Activated CD4-positive, alpha-beta T cell treated with anti-CD3 and anti-CD28 coated beads, Interleukin-2, amount 50 U/mL, for 48 hours (primary cell): ENCODE measurements around the gene HIPK2.
"Not testable (repeated sequence)": the region's sequence is repeated elsewhere in the genome, so short reads cannot be mapped to it uniquely, and the experiment has no call there.

ENCODE experiments used
- DNase-seq, 2 experiments: peaks; one replicate each; pipeline ENCODE4 v3.0.0-alpha.2; 2020

Gene HIPK2

DNA sequence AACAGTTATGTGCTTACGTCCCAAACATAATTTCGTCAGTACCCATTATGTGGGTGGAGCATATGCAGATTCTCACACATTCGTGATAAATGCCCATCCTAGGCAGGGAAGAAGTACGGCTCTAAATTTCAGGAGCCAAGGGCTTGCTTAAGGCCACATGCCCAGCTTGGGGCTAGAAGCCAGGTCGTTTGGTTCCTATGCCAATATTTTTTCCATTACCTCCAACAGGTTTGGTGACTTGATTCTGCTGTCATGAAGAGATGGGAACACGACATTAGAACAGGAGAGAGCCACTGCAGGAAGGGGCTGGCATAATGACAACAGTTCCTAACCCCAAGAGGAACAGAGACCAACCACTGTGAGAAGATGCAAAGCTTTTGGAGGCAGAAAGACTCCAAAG lies 85.1 kb downstream of the HIPK2 start:
- DNase-seq, result no peak

DNA sequence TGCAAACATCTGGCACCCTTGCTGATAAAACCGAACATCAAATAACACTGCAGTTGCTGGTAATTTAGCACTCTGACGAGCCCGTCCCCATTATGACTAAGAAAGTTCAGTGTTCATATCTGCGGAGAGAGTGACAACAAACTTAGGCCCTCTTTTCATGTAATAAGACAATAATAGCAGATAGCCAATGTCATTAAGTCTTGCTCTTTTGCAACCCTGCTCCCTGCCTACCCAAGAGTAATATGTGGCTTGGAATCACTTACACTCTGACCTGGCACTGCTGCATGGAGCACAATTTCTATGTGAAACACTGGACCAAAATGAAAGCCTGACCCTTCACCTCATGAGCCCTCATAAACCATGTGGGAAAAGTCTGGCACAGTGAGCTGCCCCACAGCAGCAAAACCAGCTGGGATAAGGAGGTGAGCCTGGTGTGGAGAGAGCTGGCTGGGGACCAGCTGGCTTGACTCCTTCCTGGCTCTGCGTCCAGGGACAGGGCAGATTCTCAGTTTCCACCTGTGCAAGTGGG lies 86.5 kb downstream of the HIPK2 start:
- DNase-seq, result no peak

GRCh38 chr7:139687980-139688632 lies 89.7 kb downstream of the HIPK2 start:
- DNase-seq, result no peak

DNA sequence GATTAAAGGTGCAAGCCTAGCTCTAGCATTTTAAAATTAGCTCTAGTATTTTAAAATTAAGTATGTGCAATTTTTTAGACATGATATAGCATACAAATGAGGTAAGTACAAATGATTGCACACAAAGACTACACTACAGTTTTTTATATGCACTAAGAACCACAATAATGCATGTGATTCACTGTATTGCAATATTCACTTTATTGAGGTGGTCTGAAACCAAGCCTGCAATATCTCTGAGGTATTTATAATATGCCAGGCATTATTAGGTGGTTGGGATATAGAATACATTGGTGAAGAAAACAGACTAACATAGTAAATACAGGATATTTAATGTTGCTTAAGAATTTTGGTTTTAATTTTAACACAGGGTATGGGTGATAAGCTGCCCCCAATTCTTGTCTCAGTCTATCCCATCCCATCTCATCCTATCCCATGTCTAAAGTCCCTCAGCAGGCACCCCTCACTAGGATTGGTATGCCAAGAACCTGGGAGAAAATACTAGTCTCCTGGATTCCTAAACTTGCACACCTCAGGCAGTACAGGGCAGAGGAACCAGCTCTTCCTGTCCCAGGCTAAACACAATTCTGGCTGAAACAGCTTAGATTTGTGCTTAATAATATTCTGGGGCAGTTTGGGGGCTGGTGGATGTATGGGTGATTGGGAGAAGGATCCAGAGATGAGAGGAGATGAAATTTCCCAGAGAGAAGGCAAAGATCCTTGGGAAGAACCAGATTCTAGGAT lies 90.4 kb downstream of the HIPK2 start:
- DNase-seq, result no peak

DNA sequence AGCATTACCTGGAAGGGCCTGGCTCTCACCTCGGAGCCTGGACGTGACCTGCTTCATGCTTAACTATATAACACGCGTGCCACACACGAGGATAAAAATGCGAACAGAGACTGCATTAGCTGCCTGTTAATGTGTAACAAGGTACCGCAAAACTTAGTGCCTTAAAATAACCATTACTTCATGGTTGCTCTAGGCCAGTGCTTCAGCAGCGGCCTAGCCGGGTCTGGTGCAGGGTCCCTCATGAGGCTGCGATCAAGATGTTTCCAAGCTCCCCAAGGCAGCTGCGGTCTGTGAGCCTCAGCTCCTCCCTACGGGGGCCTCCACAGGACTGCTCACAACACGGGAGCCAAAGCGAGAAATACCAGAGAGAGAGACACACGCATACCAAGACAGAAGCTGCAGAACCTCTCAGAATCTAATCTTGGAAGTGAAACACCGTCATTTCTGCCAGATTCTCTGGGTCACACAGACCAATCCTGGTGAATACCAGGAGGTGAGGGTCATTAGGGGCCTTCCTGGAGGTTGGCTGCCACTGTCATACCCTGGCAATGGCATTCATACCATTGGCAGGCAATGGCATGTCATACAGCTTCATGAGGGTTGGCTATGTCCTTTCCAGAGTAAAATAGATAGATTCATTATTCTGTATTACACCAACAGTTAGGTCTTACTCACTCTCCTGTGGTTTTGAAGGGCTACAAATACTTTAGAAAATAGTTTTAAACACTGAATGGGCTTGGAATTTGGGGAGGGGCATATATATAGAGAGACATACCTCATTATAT lies 94.5 kb downstream of the HIPK2 start:
- peak in 1 of 2 experiments; percentile 24 for DNase-seq

GRCh38 chr7:139682136-139683013 lies 95.4 kb downstream of the HIPK2 start:
- peak; percentile 74 to 82 for DNase-seq

DNA sequence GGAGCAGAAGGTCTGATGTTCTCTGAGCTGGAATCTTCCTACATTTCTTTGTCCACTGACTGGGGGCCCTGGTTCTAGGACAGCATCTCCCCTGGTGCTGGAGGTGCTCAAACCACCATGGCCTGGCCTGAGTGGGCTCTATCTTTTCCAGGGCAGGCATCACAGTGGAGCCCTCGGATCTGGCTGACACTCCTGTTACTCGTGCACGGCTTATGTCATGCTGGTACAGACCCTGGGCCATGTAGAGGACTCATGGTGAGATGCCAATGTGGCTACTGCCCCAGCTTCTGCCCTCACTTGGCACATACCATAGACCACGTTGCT lies 96.0 kb downstream of the HIPK2 start:
- no peak for DNase-seq

DNA sequence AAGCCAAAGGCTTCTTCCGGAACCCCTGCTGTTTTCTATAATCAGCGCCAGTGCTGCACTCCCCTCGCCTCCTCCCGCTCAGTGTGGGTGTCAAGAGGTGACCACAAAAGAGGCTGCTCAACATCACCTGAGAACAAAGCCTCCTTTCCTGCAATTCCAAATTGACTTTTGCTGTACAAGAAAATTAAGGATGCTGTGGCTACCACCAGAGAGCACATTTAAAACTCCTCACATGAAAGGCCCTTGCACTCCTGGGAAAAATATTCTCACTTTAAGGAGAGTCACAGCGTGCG lies 96.4 kb downstream of the HIPK2 start:
- DNase-seq, result no peak

DNA sequence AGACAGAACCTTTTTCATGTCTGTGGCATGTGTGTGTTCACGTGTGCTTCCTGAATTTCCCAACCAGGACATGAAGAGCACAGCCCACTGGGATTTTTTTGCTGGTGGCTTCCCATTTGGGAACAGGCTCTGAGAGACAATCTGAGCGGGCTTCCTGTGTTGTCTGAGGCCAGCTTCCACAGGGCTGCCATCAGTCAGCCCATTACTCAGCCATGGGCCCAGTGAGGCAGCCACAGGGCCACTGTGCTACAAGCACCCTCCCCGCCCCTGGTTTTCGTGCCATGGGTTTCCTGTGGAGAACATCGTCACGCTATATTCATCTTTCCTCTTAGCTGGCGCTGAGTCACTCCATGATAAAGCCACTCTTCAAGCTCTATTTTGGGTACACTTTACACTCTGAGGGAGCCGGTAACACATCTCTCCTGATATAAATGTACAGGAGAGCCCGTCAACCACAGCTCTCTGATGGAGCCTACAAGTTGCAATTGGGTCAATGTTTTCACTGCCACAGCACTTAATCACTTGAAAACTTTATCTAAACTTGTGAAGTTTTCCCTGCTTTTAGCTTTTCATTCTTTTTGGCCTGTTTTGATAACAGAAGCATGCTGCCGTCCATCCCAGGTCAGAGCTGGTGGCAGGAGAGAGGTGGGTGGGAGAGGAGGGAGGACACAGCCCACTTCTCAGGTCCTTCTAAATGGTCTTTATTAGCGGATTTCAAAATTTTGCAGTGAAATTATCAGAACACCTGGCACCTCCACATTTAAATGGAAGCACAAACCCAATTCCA lies 96.9 kb downstream of the HIPK2 start:
- peak; percentile 85 to 89 for DNase-seq

- no peak for DNase-seq
Measured at GRCh38 chr7:139679731-139680594, 97.8 kb downstream of the HIPK2 start.

GRCh38 chr7:139676390-139676789 lies 101.4 kb downstream of the HIPK2 start:
- DNase-seq, result no peak

DNA sequence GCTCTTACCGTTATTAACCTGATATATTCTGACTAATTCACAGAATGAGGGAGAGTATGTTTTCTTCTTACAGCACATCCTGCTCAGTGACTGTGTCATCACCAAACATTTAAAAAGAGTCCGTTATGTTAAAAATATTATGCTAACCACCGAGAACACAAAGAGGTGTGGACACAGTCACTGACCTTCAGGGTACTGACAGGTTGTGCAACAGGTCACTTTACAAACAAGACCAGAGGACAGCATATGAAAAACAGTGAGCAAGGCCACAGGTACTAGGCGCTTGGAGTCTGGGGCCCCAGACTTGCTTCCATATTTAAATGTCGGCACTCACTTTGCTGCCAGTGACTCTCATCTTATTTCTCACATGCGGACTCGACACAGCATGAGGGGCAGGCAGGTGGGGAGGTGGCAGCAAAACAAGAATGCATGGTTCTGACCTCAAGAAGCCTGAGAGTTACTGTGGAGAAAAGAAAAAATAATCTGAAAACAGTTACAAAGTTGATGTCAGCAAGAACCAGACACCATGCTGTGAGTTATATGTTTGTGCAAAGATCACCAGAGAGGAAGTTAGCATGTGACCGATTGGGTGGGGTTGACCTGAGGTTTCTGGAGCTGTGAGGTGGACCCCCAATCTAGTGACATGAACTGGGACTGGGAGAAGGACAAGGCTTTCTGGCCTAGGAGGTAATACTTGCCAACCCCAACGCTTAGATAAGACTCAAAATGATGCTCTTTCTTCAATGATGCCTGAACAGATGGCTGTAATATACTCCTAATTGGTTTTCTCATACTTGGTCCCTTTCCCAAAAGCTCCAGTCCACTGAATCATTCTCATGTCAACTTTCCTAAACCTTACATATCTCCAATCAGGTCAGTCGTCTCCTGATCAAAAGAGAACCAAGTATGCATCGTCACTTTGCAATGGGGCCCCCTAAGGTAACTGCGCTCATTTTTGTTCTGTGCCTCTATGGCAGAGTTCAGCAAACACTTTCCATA lies 102.4 kb downstream of the HIPK2 start:
- no peak for DNase-seq

GRCh38 chr7:139674752-139675126 lies 103.1 kb downstream of the HIPK2 start:
- no peak for DNase-seq

DNA sequence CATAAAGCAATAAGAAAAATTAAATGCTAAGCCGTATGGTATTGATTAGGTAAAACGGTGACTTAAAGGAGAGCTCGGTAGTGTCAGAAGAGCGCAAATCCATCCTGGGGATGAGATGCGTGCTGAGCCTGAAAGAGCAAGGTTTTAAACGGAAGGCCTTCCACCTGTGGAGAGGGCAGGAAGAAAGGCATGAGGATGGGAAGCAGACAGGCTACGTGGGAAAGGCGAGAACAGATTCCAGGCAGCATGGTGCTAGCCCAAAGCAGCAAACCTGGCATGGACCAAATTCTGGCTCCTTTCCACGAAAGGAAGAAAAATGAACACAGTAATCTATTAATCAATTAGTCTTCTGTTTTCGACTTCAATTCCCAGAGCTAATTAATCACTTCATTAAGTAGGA lies 103.5 kb downstream of the HIPK2 start:
- no peak for DNase-seq

DNA sequence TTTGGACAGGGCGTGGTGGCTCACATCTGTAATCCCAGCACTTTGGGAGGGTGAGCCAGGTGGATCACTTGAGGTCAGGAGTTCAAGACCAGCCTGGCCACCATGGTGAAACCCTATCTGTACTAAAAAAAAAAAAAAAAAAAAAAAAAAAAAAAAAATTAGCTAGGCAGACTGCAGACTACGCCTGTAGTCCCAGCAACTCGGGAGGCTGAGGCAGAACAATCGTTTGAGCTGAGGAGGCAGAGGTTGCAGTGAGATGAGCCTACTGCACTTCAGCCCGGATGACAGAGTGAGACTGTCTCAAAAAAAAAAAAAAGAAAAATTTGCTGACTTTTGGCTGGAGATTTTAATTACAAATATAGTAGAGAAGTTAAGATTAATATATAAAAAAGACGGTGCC lies 104.0 kb downstream of the HIPK2 start:
- DNase-seq, result no peak

- DNase-seq, result peak; percentile 43 to 67
Measured at GRCh38 chr7:139673230-139673629, 104.6 kb downstream of the HIPK2 start.

DNA sequence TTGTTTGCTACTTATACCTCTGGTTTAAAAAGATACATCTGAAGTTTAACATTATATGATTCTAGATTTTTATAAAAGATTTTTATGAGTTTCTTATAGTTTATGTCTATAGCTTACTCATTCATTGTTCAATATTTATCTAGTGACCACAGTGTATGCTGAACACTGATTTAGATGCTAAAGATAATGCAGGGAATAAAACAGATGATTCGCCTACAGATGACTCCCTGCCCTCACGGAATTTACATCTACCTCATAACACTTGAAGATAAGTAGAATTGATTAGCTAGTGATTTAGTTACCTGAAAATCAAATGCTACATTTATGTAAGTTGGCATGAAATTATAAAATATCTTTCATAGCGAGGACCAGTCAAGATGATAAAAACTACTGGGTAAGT lies 105.8 kb downstream of the HIPK2 start:
- no peak for DNase-seq

DNA sequence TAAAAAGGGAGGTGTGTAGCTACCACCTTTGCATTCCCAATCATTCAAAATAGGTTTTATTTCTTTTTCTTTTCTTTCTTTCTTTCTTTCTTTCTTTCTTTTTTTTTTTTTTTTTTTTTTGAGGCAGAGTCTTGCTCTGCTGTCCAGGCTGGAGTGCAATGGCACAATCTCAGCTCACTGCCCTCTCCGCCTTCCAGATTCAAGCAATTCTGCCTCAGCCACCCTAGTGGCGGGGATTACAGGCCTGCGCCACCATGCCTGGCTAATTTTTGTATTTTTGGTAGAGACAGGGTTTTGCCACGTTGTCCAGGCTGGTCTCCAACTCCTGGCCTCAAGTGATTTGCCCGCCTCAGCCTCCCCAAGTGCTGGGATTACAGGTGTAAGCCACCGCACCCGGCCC lies 107.1 kb downstream of the HIPK2 start:
- DNase-seq, result not testable (repeated sequence)

DNA sequence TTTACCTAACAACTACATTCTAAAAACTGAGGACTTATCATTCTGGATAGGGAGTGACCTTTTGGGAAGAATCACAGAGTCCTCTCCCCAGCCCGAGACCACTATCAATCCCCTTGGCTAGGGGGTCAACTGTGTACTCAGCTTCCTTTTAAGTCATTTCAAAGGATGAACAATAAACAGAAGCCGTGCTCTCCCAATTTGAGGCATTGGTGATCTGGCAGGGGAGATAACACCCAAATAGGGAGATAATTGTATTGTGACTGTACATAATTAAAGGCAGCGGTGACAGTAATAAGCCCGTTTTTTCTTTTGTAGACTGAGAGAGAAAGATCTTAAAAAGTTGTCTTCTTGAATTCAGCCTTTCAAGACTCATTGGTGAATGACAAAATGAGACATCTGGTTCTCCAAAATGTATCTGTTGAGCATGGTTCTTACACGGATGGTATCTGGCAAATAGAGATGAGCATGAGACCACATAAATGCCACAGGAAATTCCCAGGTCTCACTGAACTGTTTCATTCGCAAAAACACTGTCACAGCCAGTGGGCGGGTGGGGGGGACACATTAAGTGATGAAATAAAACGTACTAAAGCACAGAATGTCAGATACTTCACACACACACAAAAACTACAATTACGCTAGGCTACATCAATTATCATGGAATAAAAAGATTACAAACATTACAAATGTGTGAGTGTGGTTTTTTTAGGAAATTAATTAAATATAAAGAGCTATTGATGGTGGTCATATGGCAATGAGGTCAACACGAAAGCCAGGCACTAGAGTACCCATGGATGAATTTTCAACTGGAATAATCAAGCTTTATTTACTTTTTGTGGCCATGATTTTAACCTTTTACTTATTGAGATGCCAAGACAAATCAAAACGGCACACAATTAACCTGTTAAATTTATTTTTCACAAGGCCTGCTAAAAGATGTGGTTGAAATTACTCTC lies 108.4 kb downstream of the HIPK2 start:
- DNase-seq, result no peak
